Ectodermal cell (in vitro differentiated cells): ENCODE measurements around the gene CBY2. TPM values are rescaled to one million over a fixed set of nuclear protein-coding genes. Genes with fewer than 3 reads are reported as not detected.
"Not testable (repeated sequence)": the region's sequence is repeated elsewhere in the genome, so short reads cannot be mapped to it uniquely, and the experiment has no call there.

Experiments
- H3K27ac ChIP-seq: 2 replicates; pipeline ENCODE4 v1.7.0; 2013; ENCODE audit warnings: mild to moderate bottlenecking, low read depth, low read length; ENCODE audit not compliant: insufficient read depth, poor library complexity, severe bottlenecking
- H3K27me3 ChIP-seq: 2 replicates; pipeline ENCODE4 v1.7.0; 2013; ENCODE audit warnings: mild to moderate bottlenecking, low read length; ENCODE audit not compliant: insufficient read depth, control insufficient read depth, poor library complexity, severe bottlenecking
- H3K36me3 ChIP-seq: one replicate; pipeline ENCODE4 v1.7.0; 2013; ENCODE audit warnings: low read length; ENCODE audit not compliant: control insufficient read depth, insufficient read depth
- H3K4me1 ChIP-seq: one replicate; pipeline ENCODE4 v1.7.0; 2013; ENCODE audit warnings: low read length; ENCODE audit not compliant: control insufficient read depth, insufficient read depth
- H3K4me3 ChIP-seq: 2 replicates; pipeline ENCODE4 v1.7.0; 2013; ENCODE audit warnings: low read depth, low read length, control low read depth; ENCODE audit not compliant: insufficient read depth
- H3K9me3 ChIP-seq: 2 replicates; pipeline ENCODE4 v1.7.0; 2013; ENCODE audit warnings: mild to moderate bottlenecking, low read length, moderate library complexity; ENCODE audit not compliant: control insufficient read depth
- WGBS, 2 experiments: methylation state at CpG; one replicate each; pipeline ENCODE4 v1.1.7; 2013; ENCODE audit warnings: missing lambda C conversion rate in 2 of 2; 5-methylcytosine and 5-hydroxymethylcytosine counted together
- polyA plus RNA-seq, 4 experiments: library from polyadenylated mRNA; stranded (reverse); fragments of 50-300 nt; gene quantifications; one replicate each; pipeline ENCODE4 v1.2.3, GENCODE V29; 2013

CBY2 gene, protein sequence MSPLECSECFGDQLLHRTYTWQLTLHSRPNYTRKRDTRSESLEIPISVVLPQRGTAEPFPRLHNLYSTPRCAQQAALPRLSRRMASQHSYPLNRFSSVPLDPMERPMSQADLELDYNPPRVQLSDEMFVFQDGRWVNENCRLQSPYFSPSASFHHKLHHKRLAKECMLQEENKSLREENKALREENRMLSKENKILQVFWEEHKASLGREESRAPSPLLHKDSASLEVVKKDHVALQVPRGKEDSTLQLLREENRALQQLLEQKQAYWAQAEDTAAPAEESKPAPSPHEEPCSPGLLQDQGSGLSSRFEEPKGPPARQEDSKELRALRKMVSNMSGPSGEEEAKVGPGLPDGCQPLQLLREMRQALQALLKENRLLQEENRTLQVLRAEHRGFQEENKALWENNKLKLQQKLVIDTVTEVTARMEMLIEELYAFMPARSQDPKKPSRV
- polyA plus RNA-seq (2013, experiment 1 of 4) = not detected
- 0.12 TPM for polyA plus RNA-seq (2013, experiment 2 of 4)
- not detected for polyA plus RNA-seq (2013, experiment 3 of 4)
- polyA plus RNA-seq (2013, experiment 4 of 4) = 0.53 TPM

DNA sequence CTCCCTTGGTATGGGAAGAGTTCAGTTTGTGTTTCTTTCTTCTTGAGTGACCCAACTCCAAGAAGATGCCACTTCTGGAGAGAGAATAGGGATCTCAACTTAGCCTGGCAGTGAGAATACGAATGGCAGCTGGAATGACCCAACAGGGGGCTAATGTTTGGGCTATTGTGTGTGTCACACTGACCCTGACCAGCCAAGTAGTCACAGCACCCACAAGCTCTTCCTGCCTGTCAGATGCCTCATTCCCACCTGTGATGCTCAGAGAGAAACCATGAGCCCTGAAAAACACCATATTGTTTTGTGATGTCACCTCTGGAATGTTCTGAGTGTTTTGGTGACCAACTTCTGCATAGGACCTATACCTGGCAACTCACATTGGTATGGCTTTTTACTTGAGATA lies at the start of gene CBY2:
Gene CBY2 (plus strand): TSS at position 233 of the 400 bp plus-strand sequence. CDS start 71 bp downstream, at position 304.
- Histone ChIP-seq H3K27ac (no peak within 1 kb of the TSS), H3K36me3 (no peaks in the 10 kb centered on the region), H3K27me3 (no peaks in the 10 kb centered on the region), H3K9me3 (no peaks in the 10 kb centered on the region), H3K4me3 (no peak within 1 kb of the TSS), H3K4me1 (peaks cover 20% of the 10 kb centered on the region)
- 82 to 86% methylated on average over 1 of the region's 1 CpG for WGBS, 2 experiments

DNA sequence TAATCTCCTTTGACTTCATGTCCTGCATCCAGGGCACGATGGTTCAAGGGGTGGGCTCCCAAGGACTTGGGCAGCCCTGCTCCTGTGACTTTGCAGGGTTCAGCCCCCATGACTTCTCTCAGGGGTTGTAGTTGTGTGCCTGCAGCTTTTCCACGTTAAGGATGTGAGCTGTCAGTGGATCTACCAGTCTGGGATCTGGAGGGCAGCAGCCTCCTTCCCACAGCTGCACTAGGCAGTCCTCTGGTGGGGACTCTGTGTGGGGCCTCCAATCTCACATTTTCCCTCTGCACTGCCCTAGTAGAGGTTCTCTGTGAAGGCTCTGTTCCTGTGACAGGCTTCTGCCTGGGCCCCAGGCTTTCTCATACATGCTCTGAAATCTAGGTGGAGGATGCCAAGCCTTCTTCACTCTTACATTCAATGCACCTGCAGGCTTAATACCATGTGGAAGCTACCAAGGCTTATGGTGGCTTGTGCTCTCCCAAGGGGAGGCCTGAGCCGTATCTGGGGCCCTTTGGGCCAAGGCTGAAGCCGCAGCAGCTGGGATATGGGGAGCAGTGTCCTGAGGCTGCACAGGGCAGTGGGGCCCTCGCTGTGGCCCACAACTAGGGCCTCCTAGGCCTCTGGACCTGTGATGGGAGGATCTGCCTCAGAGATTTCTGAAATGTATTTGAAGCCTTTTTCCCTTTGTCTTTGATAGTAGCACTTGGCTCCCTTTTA lies 47.3 kb upstream of the CBY2 start:
- Histone ChIP-seq H3K27ac (no peak overlapping the region), H3K27me3 (no peaks in the 10 kb centered on the region), H3K4me3 (no peak overlapping the region), H3K36me3 (no peaks in the 10 kb centered on the region), H3K4me1 (no peaks in the 10 kb centered on the region), H3K9me3 (no peaks in the 10 kb centered on the region)
- WGBS, 2 experiments = 88 to 96% methylated on average over 5 of the region's 5 CpGs

DNA sequence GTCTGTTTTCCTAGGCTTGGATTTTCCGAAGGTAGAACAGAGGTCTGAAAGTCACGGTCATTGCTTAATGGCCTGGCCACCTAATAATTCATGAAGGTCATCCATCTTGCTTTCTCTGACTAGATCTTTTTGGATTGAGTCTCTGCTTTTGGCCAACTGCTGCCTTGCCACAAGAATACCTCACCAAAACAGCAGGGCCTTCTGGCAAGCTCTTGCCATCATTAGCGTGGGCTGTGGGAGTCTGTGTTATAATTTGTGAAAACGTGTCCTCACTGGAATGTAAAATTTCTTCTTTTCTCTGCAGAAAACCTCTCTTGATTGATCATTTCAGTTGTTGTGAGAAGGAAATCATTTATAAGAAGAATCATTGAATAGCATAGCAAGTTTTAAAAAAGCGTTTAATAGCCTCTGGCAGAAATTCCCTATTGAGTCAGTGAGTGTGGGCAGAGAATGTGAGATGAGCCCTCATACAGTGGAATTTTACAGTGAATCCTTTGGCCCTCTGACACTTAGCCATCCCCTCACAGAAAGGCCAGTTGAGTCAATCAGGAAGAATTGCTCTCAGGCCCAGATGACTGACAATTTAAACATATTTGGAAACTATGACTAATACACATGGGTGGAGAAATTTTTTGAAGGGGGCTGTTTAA lies 43.4 kb upstream of the CBY2 start:
- Histone ChIP-seq H3K27me3 (no peaks in the 10 kb centered on the region), H3K36me3 (no peaks in the 10 kb centered on the region), H3K4me1 (no peaks in the 10 kb centered on the region), H3K4me3 (no peak overlapping the region), H3K27ac (no peak overlapping the region), H3K9me3 (no peaks in the 10 kb centered on the region)
- WGBS, 2 experiments = 85 to 89% methylated on average over 5 of the region's 5 CpGs

DNA sequence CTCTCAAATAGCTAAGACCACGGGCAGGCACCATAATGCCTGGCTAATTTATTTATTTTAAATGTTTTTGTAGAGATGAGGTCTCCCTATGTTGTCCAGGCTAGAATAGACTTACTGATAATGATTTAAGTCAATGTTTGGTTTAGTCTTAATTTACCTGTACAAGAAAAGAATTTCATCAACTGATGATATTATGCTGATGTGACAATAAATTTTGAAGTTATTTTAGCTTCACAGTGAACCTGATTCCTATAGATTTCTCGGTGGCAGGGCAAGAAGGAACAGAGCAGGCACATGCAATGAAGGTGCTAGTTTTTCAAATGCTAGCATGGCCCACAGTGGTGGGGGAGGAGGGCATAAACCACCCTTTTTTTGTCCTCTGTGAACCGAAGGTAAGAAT lies 42.6 kb upstream of the CBY2 start:
- Histone ChIP-seq H3K27me3 (no peaks in the 10 kb centered on the region), H3K9me3 (no peaks in the 10 kb centered on the region), H3K4me1 (no peaks in the 10 kb centered on the region), H3K36me3 (no peaks in the 10 kb centered on the region), H3K4me3 (no peak overlapping the region), H3K27ac (no peak overlapping the region)
- 91 to 95% methylated on average over 2 of the region's 3 CpGs for WGBS, 2 experiments

DNA sequence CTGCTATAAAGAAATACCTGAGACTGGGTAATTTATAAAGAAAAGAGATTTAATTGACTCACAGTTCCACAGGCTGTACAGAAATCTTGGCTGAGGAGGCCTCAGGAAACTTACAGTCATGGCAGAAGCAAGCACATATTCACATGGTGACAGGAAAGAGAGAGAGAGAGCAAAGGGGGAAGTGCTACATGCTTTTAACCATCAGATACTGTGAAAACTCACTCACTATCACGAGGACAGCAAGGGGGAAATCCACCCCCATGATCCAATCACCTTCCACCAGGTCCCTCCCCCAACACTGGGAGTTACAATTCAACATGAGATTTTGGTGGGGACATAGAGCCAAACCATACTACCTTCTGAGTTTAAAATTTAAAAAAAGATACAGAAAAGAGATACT lies 41.7 kb upstream of the CBY2 start:
- H3K27me3 ChIP-seq, H3K4me3 ChIP-seq, H3K4me1 ChIP-seq, H3K27ac ChIP-seq, H3K9me3 ChIP-seq, H3K36me3 ChIP-seq: not testable (repeated sequence)
- 40 to 59% methylated on average over 1 of the region's 1 CpG for WGBS, 2 experiments

DNA sequence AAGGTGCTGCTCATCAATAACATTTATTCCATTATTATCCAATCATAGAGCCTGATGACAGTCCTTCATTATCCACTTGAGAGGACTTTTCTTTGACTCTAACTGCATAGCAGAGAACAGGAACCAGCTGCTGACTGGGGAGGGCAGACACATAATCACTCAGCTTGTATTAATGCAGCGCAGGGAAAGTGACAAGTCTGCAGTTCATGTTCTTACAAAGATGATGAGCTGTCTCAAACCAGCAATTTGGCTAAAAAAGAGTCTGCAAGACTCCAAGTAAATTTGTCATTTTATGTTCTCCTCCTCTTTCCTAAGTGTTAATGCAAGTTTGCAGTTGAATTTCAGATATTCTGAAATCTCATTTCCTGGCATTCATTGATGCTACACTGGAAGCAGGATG lies 40.0 kb upstream of the CBY2 start:
- Histone ChIP-seq H3K4me1 (no peaks in the 10 kb centered on the region), H3K4me3 (no peak overlapping the region), H3K27me3 (no peaks in the 10 kb centered on the region), H3K36me3 (no peaks in the 10 kb centered on the region), H3K27ac (no peak overlapping the region), H3K9me3 (no peaks in the 10 kb centered on the region)
- 96 to 97% methylated on average over 1 of the region's 1 CpG for WGBS, 2 experiments

DNA sequence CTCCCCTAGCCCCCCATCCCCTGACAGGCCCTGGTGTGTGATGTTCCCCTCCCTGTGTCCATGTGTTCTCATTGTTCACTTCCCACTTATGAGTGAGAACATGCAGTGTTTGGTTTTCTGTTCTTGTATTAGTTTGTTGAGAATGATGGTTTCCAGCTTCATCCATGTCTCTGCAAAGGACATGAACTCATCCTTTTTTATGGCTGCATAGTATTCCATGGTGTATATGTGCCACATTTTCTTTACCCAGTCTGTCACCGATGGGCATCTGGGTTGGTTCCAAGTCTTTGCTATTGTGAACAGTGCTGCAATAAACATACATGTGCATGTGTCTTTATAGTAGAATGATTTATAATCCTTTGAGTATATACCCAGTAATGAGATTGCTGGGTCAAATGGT lies 39.2 kb upstream of the CBY2 start:
- H3K4me1 ChIP-seq, H3K27ac ChIP-seq, H3K27me3 ChIP-seq, H3K9me3 ChIP-seq, H3K36me3 ChIP-seq, H3K4me3 ChIP-seq: not testable (repeated sequence)
- 100% methylated on average over 1 of the region's 1 CpG; no CpG with 5 or more reads in 1 of the 2 experiments for WGBS, 2 experiments

DNA sequence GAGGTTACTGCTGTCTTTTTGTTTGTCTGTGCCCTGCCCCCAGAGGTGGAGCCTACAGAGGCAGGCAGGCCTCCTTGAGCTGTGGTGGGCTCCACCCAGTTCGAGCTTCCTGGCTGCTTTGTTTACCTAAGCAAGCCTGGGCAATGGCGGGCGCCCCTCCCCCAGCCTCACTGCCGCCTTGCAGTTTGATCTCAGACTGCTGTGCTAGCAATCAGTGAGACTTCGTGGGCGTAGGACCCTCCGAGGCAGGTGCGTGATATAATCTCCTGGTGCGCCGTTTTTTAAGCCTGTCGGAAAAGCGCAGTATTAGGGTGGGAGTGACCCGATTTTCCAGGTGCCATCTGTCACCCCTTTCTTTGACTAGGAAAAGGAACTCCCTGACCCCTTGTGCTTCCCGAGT lies 32.5 kb upstream of the CBY2 start:
- H3K27ac ChIP-seq, H3K4me3 ChIP-seq, H3K9me3 ChIP-seq, H3K27me3 ChIP-seq, H3K36me3 ChIP-seq: not testable (repeated sequence)
- H3K4me1 ChIP-seq = peaks cover 12% of the 10 kb centered on the region
- WGBS, 2 experiments = 57 to 68% methylated on average over 13 of the region's 14 CpGs

DNA sequence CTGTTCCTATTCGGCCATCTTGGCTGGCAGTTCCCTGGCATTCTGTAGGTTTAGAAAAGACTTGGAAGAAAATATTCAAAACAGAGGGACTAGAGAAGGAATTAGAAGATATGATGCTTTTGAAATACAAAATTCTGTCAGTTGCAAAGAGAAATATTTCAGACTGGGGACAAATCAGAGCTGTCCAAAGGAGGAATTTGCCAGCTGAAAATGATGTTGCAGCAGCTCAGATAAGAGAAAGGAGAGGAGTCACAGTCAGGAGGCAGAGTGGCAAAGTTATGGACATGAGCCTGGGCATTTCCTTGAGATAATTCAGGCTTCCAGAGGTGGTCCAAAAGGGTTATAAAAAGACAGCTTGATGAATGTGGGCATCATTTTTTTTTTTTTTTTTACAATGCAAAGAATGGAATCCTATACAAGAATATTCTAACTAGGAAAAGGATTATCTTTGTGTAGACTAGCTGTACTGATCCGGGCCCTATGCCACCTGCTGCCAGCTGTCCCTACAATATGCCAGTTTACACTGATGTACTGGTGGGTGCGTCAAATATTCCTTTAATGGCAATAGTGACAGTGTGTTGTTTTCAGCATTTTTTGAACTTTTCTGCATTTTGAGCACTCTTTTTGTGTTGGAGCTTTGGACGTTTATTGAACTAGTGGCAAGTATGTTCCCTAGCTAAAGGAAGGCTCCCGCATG lies 31.8 kb upstream of the CBY2 start:
- 96 to 98% methylated on average over 5 of the region's 5 CpGs for WGBS, 2 experiments

More for the DNA sequence above, 31.8 kb upstream of the CBY2 start:
- no peaks in the 10 kb centered on the region for H3K27me3 ChIP-seq
- H3K4me3 ChIP-seq = no peak overlapping the region
- H3K36me3 ChIP-seq = no peaks in the 10 kb centered on the region
- H3K4me1 ChIP-seq = peaks cover 15% of the 10 kb centered on the region
- H3K27ac ChIP-seq = no peak overlapping the region
- H3K9me3 ChIP-seq = no peaks in the 10 kb centered on the region
